H9 (cell line): ENCODE results near the gene ANKRD12. TPM values are rescaled to one million over a fixed set of nuclear protein-coding genes. Genes with fewer than 3 reads are reported as not detected.

ENCODE experiments used
- DNase-seq: peaks from one replicate; pipeline ENCODE4 v3.0.0-alpha.2; 2017
- H2AFZ ChIP-seq: one replicate; pipeline ENCODE4 v1.6.1; 2013; ENCODE audit warnings: mild to moderate bottlenecking, low read length, control low read depth, moderate library complexity
- H2AK5ac ChIP-seq: 2 replicates; pipeline ENCODE4 v1.6.1; 2013; ENCODE audit warnings: low read length, control low read depth, mixed read lengths; ENCODE audit not compliant: insufficient read length
- H2BK120ac ChIP-seq: one replicate; pipeline ENCODE4 v1.6.1; 2013; ENCODE audit warnings: low read depth, mild to moderate bottlenecking, low read length, control low read depth, inconsistent platforms; ENCODE audit not compliant: poor library complexity, severe bottlenecking
- H2BK12ac ChIP-seq: 2 replicates; pipeline ENCODE4 v1.6.1; 2013; ENCODE audit warnings: low read length, control low read depth, mixed read lengths, low read depth; ENCODE audit not compliant: insufficient read length
- H2BK15ac ChIP-seq: 2 replicates; pipeline ENCODE4 v1.6.1; 2013; ENCODE audit warnings: low read depth, low read length, control low read depth
- H2BK20ac ChIP-seq: one replicate; pipeline ENCODE4 v1.6.1; 2013; ENCODE audit warnings: low read depth, mild to moderate bottlenecking, low read length, control low read depth, inconsistent platforms; ENCODE audit not compliant: poor library complexity, severe bottlenecking
- H2BK5ac ChIP-seq: 2 replicates; pipeline ENCODE4 v1.6.1; 2013; ENCODE audit warnings: low read length, control low read depth, mixed read lengths; ENCODE audit not compliant: insufficient read length
- H3K14ac ChIP-seq: 2 replicates; pipeline ENCODE4 v1.6.1; 2013; ENCODE audit warnings: low read length, control low read depth; ENCODE audit not compliant: insufficient read depth
- H3K18ac ChIP-seq: 2 replicates; pipeline ENCODE4 v1.6.1; 2013; ENCODE audit warnings: low read depth, mild to moderate bottlenecking, mixed read lengths, low read length, control low read depth; ENCODE audit not compliant: insufficient read length
- H3K23ac ChIP-seq: 2 replicates; pipeline ENCODE4 v1.6.1; 2013; ENCODE audit warnings: low read length, control low read depth, mixed read lengths, low read depth; ENCODE audit not compliant: insufficient read length
- H3K23me2 ChIP-seq: 2 replicates; pipeline ENCODE4 v1.6.1; 2013; ENCODE audit warnings: low read depth, mild to moderate bottlenecking, mixed read lengths, low read length, control low read depth; ENCODE audit not compliant: insufficient read length, poor library complexity, severe bottlenecking
- H3K27ac ChIP-seq: 2 replicates; pipeline ENCODE4 v1.5.1; 2013; ENCODE audit warnings: low read length, control low read depth, mixed read lengths, low read depth; ENCODE audit not compliant: insufficient read length
- H3K27me3 ChIP-seq: 2 replicates; pipeline ENCODE4 v1.6.1; 2013; ENCODE audit warnings: low read length, control low read depth, inconsistent platforms; ENCODE audit not compliant: insufficient read depth
- H3K4ac ChIP-seq: 2 replicates; pipeline ENCODE4 v1.6.1; 2013; ENCODE audit warnings: low read depth, mild to moderate bottlenecking, control low read depth, inconsistent platforms, low read length, moderate library complexity
- H3K4me1 ChIP-seq: 2 replicates; pipeline ENCODE4 v1.6.1; 2013; ENCODE audit warnings: low read length, control low read depth, inconsistent platforms; ENCODE audit not compliant: insufficient read depth
- H3K4me2 ChIP-seq: 2 replicates; pipeline ENCODE4 v1.6.1; 2013; ENCODE audit warnings: low read length, control low read depth, mixed read lengths; ENCODE audit not compliant: insufficient read length, insufficient read depth
- H3K56ac ChIP-seq: 2 replicates; pipeline ENCODE4 v1.6.1; 2013; ENCODE audit warnings: low read depth, mild to moderate bottlenecking, mixed read lengths, low read length, control low read depth; ENCODE audit not compliant: insufficient read length
- H3K79me1 ChIP-seq: 2 replicates; pipeline ENCODE4 v1.6.1; 2013; ENCODE audit warnings: low read depth, mild to moderate bottlenecking, moderate library complexity, low read length, control low read depth, inconsistent platforms; ENCODE audit not compliant: insufficient read depth, poor library complexity, severe bottlenecking
- H3K79me2 ChIP-seq: 2 replicates; pipeline ENCODE4 v1.6.1; 2013; ENCODE audit warnings: low read length, control low read depth, inconsistent platforms; ENCODE audit not compliant: insufficient read depth
- H3K9ac ChIP-seq: 2 replicates; pipeline ENCODE4 v1.6.1; 2013; ENCODE audit warnings: low read length, control low read depth, mixed read lengths; ENCODE audit not compliant: insufficient read length; ENCODE audit errors: extremely low read depth
- H3K9me3 ChIP-seq: one replicate; pipeline ENCODE4 v1.6.1; 2013; ENCODE audit warnings: low read depth, low read length, inconsistent platforms; ENCODE audit not compliant: control insufficient read depth
- H3T11ph ChIP-seq: one replicate; pipeline ENCODE4 v1.6.1; 2013; ENCODE audit warnings: mild to moderate bottlenecking, low read length, control low read depth, inconsistent platforms
- H4K20me1 ChIP-seq: one replicate; pipeline ENCODE4 v1.6.1; 2013; ENCODE audit not compliant: control insufficient read depth, insufficient read length, insufficient read depth
- H4K5ac ChIP-seq: 2 replicates; pipeline ENCODE4 v1.6.1; 2013; ENCODE audit warnings: low read depth, mild to moderate bottlenecking, mixed read lengths, low read length, control low read depth; ENCODE audit not compliant: insufficient read length
- H4K8ac ChIP-seq: replicated peaks from 2 replicates; pipeline ENCODE4 v1.6.1; 2013; ENCODE audit warnings: low read length, control low read depth, mixed read lengths, low read depth; ENCODE audit not compliant: insufficient read length
- H4K91ac ChIP-seq: 2 replicates; pipeline ENCODE4 v1.6.1; 2013; ENCODE audit warnings: low read depth, mild to moderate bottlenecking, moderate library complexity, mixed read lengths, low read length, control low read depth; ENCODE audit not compliant: insufficient read length
- H3K27ac Mint-ChIP-seq, 3 experiments: 2 replicates in 2 of 3; 3 replicates in 1 of 3; pipeline ENCODE4 v1.8.0; 2020 to 2021; ENCODE audit warnings: mixed read lengths in 3 of 3, mild to moderate bottlenecking in 1 of 3, moderate library complexity in 1 of 3
- H3K27me3 Mint-ChIP-seq: 2 replicates; pipeline ENCODE4 v1.8.0; 2021; ENCODE audit warnings: low read depth, mild to moderate bottlenecking, moderate library complexity, mixed read lengths
- H3K36me3 Mint-ChIP-seq, 3 experiments: 2 replicates in 2 of 3; 3 replicates in 1 of 3; pipeline ENCODE4 v1.8.0; 2020 to 2021; ENCODE audit warnings: low read depth in 3 of 3, mixed read lengths in 3 of 3; ENCODE audit not compliant: insufficient read depth in 1 of 3
- H3K4me1 Mint-ChIP-seq, 2 experiments: 2 replicates each; pipeline ENCODE4 v1.8.0; 2020; ENCODE audit warnings: mixed read lengths in 2 of 2
- H3K4me3 Mint-ChIP-seq, 2 experiments: 2 replicates in 1 of 2; 3 replicates in 1 of 2; pipeline ENCODE4 v1.8.0; 2020 to 2021; ENCODE audit warnings: mild to moderate bottlenecking in 2 of 2, mixed read lengths in 2 of 2, moderate library complexity in 1 of 2
- H3K9me3 Mint-ChIP-seq, 2 experiments: 2 replicates in 1 of 2; 3 replicates in 1 of 2; pipeline ENCODE4 v1.8.0; 2020; ENCODE audit warnings: mild to moderate bottlenecking in 2 of 2, mixed read lengths in 2 of 2, moderate library complexity in 1 of 2
- CTCF ChIP-seq: fragments of 200-600 bp; sonication (generic); conservative IDR thresholded peaks from 3 replicates; pipeline ENCODE4 v1.8.0; 2021; ENCODE audit warnings: antibody characterized with exemption, mild to moderate bottlenecking
- WGBS: extraction: QIAGEN DNeasy Blood & Tissue Kit; methylation state at CpG from one replicate; pipeline ENCODE4 v1.1.7; 2013; ENCODE audit warnings: missing lambda C conversion rate, low lambda C conversion rate, mixed read lengths; ENCODE audit not compliant: insufficient read length; ENCODE audit errors: extremely low coverage; 5-methylcytosine and 5-hydroxymethylcytosine counted together
- total RNA-seq: library from RNA; stranded (reverse); gene quantifications from 2 replicates; pipeline ENCODE4 v1.2.1, GENCODE V29; 2021

The ANKRD12 gene
- total RNA-seq, 1 experiment from 2014 or later, result 38.9 TPM

GRCh38 chr18:9223356-9223755 lies 86.8 kb downstream of the ANKRD12 start:
- Mint-ChIP-seq H3K4me3 (no peak overlapping the region), H3K27ac (no peak overlapping the region), H3K4me1 (no peaks in the 10 kb centered on the region), H3K9me3 (no peaks in the 10 kb centered on the region), H3K36me3 (peaks cover 10 to 28% (median 24%) of the 10 kb centered on the region in 3 experiments; a peak in 6 of 7 replicates), H3K27me3 (no peaks in the 10 kb centered on the region)
- TF ChIP-seq CTCF, result no peak
- no peaks in the 10 kb centered on the region for H3K27me3 ChIP-seq
- no peak overlapping the region for H2BK120ac ChIP-seq
- H3K79me2 ChIP-seq, result no peaks in the 10 kb centered on the region
- H4K20me1 ChIP-seq, result no peaks in the 10 kb centered on the region
- H3K9me3 ChIP-seq, result no peaks in the 10 kb centered on the region
- no peak overlapping the region for H3K23ac ChIP-seq
- H3K9ac ChIP-seq, result no peak overlapping the region
- DNase-seq, result no peak
- H3K14ac ChIP-seq, result no peak overlapping the region
- H2AFZ ChIP-seq, result no peak overlapping the region
- H2BK20ac ChIP-seq, result no peak overlapping the region
- H3K18ac ChIP-seq, result no peak overlapping the region
- no peak overlapping the region for H3K4ac ChIP-seq
- no CpG with 5 or more reads among the region's 5 CpGs for WGBS
- no peak overlapping the region for H3K4me2 ChIP-seq
- no peak overlapping the region for H3K27ac ChIP-seq
- no peak overlapping the region for H2BK12ac ChIP-seq
- H3T11ph ChIP-seq, result no peak overlapping the region
- no peak overlapping the region for H4K91ac ChIP-seq
- no peak overlapping the region for H2AK5ac ChIP-seq
- H3K23me2 ChIP-seq, result no peaks in the 10 kb centered on the region
- peaks cover 2% of the 10 kb centered on the region for H3K79me1 ChIP-seq
- no peak overlapping the region for H3K56ac ChIP-seq
- H3K4me1 ChIP-seq, result no peaks in the 10 kb centered on the region; the same call in 1 of the 2 replicates
- no peak overlapping the region for H4K5ac ChIP-seq
- H4K8ac ChIP-seq, result no peak overlapping the region
- H2BK5ac ChIP-seq, result no peak overlapping the region
- no peak overlapping the region for H2BK15ac ChIP-seq
